Ectodermal cell (in vitro differentiated cells): ENCODE data around the gene SYNDIG1.
A peak's percentile ranks its signal among the peaks of the same experiment; 100 is the strongest.

ENCODE experiments used
- H3K27ac ChIP-seq: 2 replicates; pipeline ENCODE4 v1.7.0; 2013; ENCODE audit warnings: mild to moderate bottlenecking, low read depth, low read length; ENCODE audit not compliant: insufficient read depth, poor library complexity, severe bottlenecking
- H3K27me3 ChIP-seq: 2 replicates; pipeline ENCODE4 v1.7.0; 2013; ENCODE audit warnings: mild to moderate bottlenecking, low read length; ENCODE audit not compliant: insufficient read depth, control insufficient read depth, poor library complexity, severe bottlenecking
- H3K36me3 ChIP-seq: one replicate; pipeline ENCODE4 v1.7.0; 2013; ENCODE audit warnings: low read length; ENCODE audit not compliant: control insufficient read depth, insufficient read depth
- H3K4me1 ChIP-seq: one replicate; pipeline ENCODE4 v1.7.0; 2013; ENCODE audit warnings: low read length; ENCODE audit not compliant: control insufficient read depth, insufficient read depth
- H3K4me3 ChIP-seq: 2 replicates; pipeline ENCODE4 v1.7.0; 2013; ENCODE audit warnings: low read depth, low read length, control low read depth; ENCODE audit not compliant: insufficient read depth
- H3K9me3 ChIP-seq: 2 replicates; pipeline ENCODE4 v1.7.0; 2013; ENCODE audit warnings: mild to moderate bottlenecking, low read length, moderate library complexity; ENCODE audit not compliant: control insufficient read depth
- WGBS, 2 experiments: methylation state at CpG; one replicate each; pipeline ENCODE4 v1.1.7; 2013; ENCODE audit warnings: missing lambda C conversion rate in 2 of 2; 5-methylcytosine and 5-hydroxymethylcytosine counted together

The SYNDIG1 gene

DNA sequence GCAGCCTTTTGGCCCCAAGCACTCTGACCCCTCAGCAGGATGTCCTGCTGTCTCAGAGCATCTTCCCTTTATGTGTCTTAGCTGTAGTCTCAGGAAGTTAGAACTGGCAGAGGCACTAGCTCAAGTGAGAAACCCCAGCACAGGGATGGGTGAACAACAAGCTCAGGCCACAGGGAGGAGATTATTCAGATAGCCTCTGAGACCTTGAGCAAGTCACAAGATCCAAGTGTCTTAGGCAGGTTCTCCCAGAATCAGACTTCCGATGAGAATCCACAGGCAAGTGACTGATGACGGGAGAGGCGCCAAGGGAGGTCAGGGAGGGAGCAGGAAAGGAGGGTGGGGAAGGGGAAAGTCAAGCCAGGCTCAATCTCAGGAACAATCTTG lies 13.0 kb upstream of the SYNDIG1 start:
- 83 to 89% methylated on average over 3 of the region's 3 CpGs for WGBS, 2 experiments
- Histone ChIP-seq H3K27ac (no peak overlapping the region), H3K4me3 (no peak overlapping the region), H3K4me1 (peaks cover 14% of the 10 kb centered on the region), H3K27me3 (no peaks in the 10 kb centered on the region), H3K36me3 (no peaks in the 10 kb centered on the region), H3K9me3 (no peaks in the 10 kb centered on the region)

DNA sequence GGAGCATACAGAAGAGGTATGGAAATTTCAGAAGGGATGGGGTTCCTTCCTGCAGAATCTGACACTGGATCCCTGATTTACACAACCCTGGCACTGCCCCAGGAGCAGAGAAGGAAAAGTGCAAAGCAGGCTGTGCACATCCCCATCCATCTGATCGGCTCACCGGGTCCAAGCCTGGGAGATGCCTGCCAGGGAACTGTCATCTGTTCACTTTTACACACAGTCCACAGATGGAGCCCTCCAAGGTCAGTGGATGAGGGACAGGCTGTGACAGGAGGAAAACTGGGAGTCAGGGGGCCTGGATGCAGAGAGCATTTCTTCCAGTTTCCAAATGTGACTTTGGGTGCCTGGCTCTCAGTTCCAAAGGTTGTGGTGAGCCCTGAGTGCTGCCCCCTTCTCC lies 11.0 kb upstream of the SYNDIG1 start:
- no peaks in the 10 kb centered on the region for H3K36me3 ChIP-seq
- H3K9me3 ChIP-seq: no peaks in the 10 kb centered on the region
- WGBS, 2 experiments: 97 to 98% methylated on average over 2 of the region's 2 CpGs
- H3K27me3 ChIP-seq: no peaks in the 10 kb centered on the region
- H3K27ac ChIP-seq: no peak overlapping the region
- peaks cover 28% of the 10 kb centered on the region for H3K4me1 ChIP-seq
- no peak overlapping the region for H3K4me3 ChIP-seq

DNA sequence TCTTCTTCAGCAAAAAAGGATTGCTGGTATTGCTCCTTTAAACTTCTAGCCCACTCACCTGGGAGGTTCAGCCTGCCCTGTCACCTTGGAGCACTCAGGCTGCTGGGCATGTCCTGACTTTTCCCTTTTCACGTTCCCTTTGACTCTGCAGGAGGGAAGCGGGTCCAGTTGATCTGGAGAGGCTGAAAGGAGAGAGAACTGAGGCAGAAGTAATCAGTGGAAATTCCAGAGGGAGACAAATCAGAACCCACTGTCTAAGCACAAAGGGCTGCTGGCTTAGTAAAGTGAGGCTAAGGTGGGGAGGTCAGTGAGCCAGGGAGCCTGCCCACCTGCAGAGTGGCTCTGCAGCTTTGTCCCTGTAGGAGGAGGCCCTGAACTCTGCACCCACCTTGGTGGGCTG lies 9.7 kb upstream of the SYNDIG1 start:
- H3K4me1 ChIP-seq: peaks cover 28% of the 10 kb centered on the region
- 47 to 53% methylated on average over 2 of the region's 2 CpGs for WGBS, 2 experiments
- no peaks in the 10 kb centered on the region for H3K9me3 ChIP-seq
- no peaks in the 10 kb centered on the region for H3K36me3 ChIP-seq
- H3K27me3 ChIP-seq: peaks cover under 1% of the 10 kb centered on the region
- no peak overlapping the region for H3K27ac ChIP-seq
- H3K4me3 ChIP-seq: no peak overlapping the region

DNA sequence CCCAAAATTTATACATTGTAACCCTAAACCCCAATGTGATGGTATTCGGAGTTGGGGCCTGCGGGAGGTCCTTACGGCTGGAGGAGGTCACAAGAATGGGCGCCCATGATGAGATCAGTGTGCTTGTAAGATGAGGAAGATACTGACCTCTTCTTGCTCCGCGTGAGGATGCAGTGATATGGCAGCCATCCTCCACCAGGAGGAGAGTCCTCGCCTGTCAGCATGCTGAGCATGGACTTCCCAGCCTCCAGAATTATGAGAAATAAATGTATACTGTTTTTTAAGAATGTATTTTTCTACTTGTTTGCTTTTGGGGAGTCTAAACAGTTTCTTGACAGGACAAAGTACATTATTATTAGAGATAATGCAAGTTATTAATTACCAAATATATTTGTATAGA lies 8.7 kb upstream of the SYNDIG1 start:
- H3K27ac ChIP-seq: no peak overlapping the region
- H3K4me3 ChIP-seq: no peak overlapping the region
- H3K9me3 ChIP-seq: no peaks in the 10 kb centered on the region
- peaks cover 20% of the 10 kb centered on the region for H3K4me1 ChIP-seq
- H3K36me3 ChIP-seq: no peaks in the 10 kb centered on the region
- WGBS, 2 experiments: 92 to 94% methylated on average over 7 of the region's 7 CpGs
- peaks cover 8% of the 10 kb centered on the region for H3K27me3 ChIP-seq

DNA sequence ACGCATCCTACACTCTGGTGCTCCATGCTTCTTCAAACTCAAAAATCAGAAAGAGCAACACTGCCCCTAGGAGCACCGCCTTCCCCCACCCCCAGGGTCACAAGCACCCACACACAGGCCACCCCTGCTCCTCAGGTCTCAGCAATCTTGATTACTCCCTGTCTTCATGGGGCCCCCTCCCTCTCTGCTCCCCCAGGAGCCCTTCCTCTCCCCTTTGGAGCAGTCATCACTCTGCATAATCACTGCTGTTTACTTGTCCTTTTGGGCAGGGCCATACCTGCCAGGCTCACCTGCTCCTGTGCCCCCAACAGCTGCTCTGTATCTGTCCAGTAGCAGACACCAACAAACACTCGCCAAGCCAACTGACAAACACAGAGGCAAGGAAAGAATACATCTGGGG lies 7.6 kb upstream of the SYNDIG1 start:
- no peaks in the 10 kb centered on the region for H3K36me3 ChIP-seq
- WGBS, 2 experiments: 88% methylated on average over 3 of the region's 3 CpGs
- no peaks in the 10 kb centered on the region for H3K9me3 ChIP-seq
- no peak overlapping the region for H3K27ac ChIP-seq
- H3K4me3 ChIP-seq: no peak overlapping the region
- peaks cover 11% of the 10 kb centered on the region for H3K27me3 ChIP-seq
- H3K4me1 ChIP-seq: peaks cover 14% of the 10 kb centered on the region

DNA sequence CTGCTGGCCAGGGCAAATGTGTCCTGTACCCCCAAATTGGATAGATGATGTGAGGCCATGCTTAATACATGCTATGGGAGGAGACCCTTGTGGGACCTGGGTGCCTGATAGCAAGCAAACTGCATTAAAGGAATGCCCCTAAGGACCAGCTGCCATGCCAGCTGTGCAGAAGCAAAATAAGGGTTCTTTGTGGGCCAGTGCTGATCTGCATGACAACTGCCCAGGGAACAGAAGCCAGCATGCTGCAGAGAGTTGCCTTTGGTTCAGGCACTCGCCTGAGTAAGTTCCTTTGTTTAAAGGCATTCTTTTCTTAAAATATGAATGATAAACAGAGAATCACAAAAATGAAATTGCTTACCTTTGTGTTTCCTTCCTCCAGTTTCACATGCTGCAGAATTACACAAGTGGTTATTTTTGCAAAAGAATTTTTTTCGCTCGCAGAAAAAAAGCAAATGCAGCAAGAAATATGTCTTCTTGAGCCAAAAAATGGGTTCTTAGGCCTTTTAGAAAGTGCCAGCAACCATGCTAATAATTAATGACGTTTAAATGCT lies 6.9 kb upstream of the SYNDIG1 start:
- H3K27ac ChIP-seq: no peak overlapping the region
- WGBS, 2 experiments: 36 to 44% methylated on average over 4 of the region's 4 CpGs

DNA sequence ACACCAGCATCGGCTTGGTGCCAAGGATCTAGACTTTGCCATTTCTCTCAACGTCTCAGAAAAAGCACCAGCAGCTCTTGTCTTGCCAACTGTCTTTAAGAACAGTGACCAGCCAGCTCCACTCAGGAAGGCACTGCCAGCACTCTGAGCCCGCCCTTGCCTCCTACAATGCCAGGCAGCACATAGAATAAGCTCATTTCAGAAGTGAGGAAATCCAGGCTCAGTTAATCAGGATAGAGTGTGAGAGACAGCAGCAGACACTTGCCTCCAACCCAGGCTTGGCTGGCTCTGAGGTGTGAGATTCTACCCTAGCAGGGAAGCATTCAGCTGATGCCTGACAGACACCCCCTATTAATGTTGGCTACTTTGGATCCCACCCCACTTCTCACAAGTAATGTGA lies 4.3 kb upstream of the SYNDIG1 start:
- Histone ChIP-seq H3K4me1 (peaks cover 26% of the 10 kb centered on the region), H3K27me3 (peaks cover 28% of the 10 kb centered on the region), H3K9me3 (no peaks in the 10 kb centered on the region), H3K36me3 (no peaks in the 10 kb centered on the region), H3K27ac (no peak overlapping the region), H3K4me3 (no peak overlapping the region)
- WGBS, 2 experiments: 92 to 96% methylated on average over 3 of the region's 3 CpGs

More for the DNA sequence above, 6.9 kb upstream of the SYNDIG1 start:
- Histone ChIP-seq H3K4me3 (no peak overlapping the region), H3K27me3 (peaks cover 11% of the 10 kb centered on the region), H3K9me3 (no peaks in the 10 kb centered on the region), H3K36me3 (no peaks in the 10 kb centered on the region), H3K4me1 (peaks cover 16% of the 10 kb centered on the region)

DNA sequence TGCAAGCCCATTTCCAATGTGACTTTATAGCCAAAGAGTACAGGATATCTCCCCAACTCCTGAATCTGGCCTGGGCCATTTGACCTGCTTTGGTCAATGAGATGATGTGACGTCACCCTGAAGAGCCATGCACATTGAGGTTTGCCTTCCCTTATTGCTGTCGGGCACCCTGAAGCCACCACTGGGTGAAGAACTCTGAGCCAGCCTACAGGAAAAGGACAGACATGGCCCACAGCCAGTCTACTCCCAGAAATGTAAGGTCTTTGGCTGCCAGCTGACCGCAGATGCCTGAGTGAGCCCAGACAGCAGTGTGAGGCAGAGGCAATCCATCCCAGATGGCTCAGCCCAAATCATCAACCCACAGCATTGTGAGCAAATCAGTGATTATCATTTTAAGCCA lies 3.7 kb upstream of the SYNDIG1 start:
- WGBS, 2 experiments: 89 to 93% methylated on average over 3 of the region's 3 CpGs
- peaks cover 26% of the 10 kb centered on the region for H3K4me1 ChIP-seq
- H3K4me3 ChIP-seq: no peak overlapping the region
- H3K27me3 ChIP-seq: peaks cover 34% of the 10 kb centered on the region
- no peaks in the 10 kb centered on the region for H3K9me3 ChIP-seq
- H3K27ac ChIP-seq: no peak overlapping the region
- H3K36me3 ChIP-seq: no peaks in the 10 kb centered on the region

DNA sequence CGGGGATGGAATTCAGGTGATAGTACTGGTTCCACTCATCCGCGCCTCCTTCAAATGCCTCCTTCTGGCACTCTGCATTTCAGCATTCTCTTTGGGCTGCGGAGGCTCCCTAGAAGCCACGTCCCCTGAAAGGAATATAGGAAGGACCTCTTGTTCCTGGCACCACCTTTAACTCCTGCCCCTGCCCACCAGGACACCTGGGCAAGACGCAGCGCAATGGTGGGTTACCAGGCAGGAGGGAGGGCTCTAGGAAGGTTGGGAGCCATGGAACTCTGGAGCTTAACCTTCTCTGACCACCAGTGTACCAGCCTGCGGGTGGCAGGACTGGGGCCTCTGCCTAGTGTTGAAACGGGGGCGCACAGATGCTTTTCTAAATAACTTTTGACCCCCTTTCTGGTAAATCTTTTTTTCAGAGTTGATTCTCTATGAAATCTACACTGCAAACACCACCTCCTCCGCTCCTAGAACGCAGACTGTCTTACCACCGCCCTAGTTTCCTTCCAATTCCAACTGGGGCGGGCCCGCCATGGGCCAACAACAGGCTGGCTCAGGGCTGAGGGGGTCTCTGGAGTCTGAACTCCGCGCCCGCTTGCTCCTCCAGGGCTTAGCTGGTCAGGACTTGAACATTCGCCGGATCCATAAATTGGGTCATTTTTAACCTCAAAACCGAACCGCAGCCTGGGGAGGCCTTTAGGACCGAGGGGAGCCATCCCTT lies 871 bp upstream of the SYNDIG1 start:
- peaks cover 54% of the 10 kb centered on the region for H3K27me3 ChIP-seq
- WGBS, 2 experiments: 29 to 33% methylated on average over 23 of the region's 23 CpGs

DNA sequence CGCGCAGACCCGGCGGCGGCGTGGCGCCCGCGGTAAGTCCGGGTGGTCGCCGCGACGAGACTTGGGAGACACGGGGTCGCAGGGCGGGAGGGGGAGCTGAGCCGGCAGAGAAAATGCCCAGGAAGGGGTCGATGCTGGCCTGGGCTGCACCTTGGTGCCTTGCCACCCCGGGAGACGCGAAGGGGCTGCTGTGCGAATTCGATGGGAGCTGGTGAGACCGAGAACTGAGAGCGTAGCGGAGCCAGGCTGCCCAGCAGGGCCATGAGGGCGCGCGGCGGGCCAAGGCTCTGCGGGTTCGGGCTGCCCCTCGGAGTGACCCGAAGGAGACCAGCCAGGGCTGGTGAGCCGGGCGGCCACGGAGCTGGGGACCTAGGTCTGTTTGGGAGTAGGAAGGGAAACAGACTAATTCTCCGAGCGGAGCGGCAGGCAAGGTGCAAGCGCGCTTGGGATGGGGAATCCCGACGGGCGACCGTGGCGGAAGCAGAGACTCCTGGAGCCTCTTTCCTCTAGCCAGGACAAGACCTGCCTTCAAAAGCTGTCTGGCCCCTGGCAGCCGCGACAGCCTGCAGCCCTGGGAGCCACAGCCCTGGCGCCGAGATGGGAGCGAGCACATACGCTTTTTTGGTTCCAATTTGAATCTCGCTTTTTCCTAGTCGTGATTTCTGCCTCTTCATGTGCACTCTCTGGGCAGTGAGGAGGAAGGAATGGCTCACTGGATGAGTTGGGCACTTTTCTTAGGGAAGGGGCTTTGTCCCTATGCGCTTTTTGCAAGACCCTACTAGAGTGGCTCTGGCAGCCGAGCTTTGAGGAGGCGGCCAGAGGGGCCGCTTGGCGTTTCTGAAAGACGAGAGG lies 691 bp downstream of the SYNDIG1 start:
- Histone ChIP-seq H3K4me1 (peaks cover 12% of the 10 kb centered on the region), H3K4me3 (peak overlapping the region; percentile 64), H3K27me3 (peaks cover 50% of the 10 kb centered on the region), H3K9me3 (no peaks in the 10 kb centered on the region), H3K27ac (no peak overlapping the region), H3K36me3 (no peaks in the 10 kb centered on the region)
- 0 to 1% methylated on average over 62 of the region's 62 CpGs for WGBS, 2 experiments

More for the DNA sequence above, 871 bp upstream of the SYNDIG1 start:
- peaks cover 12% of the 10 kb centered on the region for H3K4me1 ChIP-seq
- no peak overlapping the region for H3K27ac ChIP-seq
- no peaks in the 10 kb centered on the region for H3K9me3 ChIP-seq
- peak overlapping the region; percentile 64 for H3K4me3 ChIP-seq
- H3K36me3 ChIP-seq: no peaks in the 10 kb centered on the region
